K562 (cell line): ENCODE data around the gene TRNAU1AP. TPM values are rescaled to one million over a fixed set of nuclear protein-coding genes. Genes with fewer than 3 reads are reported as not detected.

Source experiments
- ARNT ChIP-seq, 2 experiments: fragments of 450-650 bp; IDR thresholded peaks; 2 replicates each; pipeline ENCODE4 v1.6.1; 2016; ENCODE audit warnings: mild to moderate bottlenecking in 1 of 2
- ATF4 ChIP-seq: fragments of 450-650 bp; formaldehyde crosslinking; IDR thresholded peaks from 2 replicates; pipeline ENCODE4 v1.4.0; 2022; ENCODE audit warnings: mild to moderate bottlenecking, moderate library complexity
- BCLAF1 ChIP-seq, 2 experiments: fragments of 450-650 bp in 1 of 2; IDR thresholded peaks; 2 replicates each; pipeline ENCODE4 v1.6.1; 2011 to 2017; ENCODE audit warnings: low read depth in 2 of 2, antibody characterized with exemption in 1 of 2, borderline replicate concordance in 1 of 2, low read length in 1 of 2, mild to moderate bottlenecking in 1 of 2, mixed read lengths in 1 of 2; ENCODE audit not compliant: control insufficient read depth in 1 of 2
- BMI1 ChIP-seq: fragments of 150-350 bp; IDR thresholded peaks from 2 replicates; pipeline ENCODE4 v1.6.1; 2014; ENCODE audit warnings: low read length
- C11orf30 ChIP-seq: fragments of 450-650 bp; IDR thresholded peaks from 2 replicates; pipeline ENCODE4 v1.6.1; 2016; ENCODE audit warnings: low read depth, mild to moderate bottlenecking
- CEBPB ChIP-seq: fragments of 450-650 bp; IDR thresholded peaks from 2 replicates; pipeline ENCODE4 v1.6.1; 2016; ENCODE audit warnings: missing genetic modification characterization, missing compliant biosample characterization
- CGGBP1 ChIP-seq: fragments of 250-450 bp; sonication (Bioruptor Pico); IDR thresholded peaks from 2 replicates; pipeline ENCODE4 v1.9.0; 2021; ENCODE audit warnings: mild to moderate bottlenecking
- CTCF ChIP-seq, 3 experiments: IDR thresholded peaks in 2 of 3; conservative IDR thresholded peaks in 1 of 3; 2 replicates each; pipeline ENCODE4 v1.5.1; 2011 to 2012; ENCODE audit warnings: low read length in 3 of 3, mild to moderate bottlenecking in 3 of 3, control low read depth in 2 of 3, improper control_type of control experiment in 1 of 3, inconsistent platforms in 1 of 3, low read depth in 1 of 3, mixed read lengths in 1 of 3, moderate library complexity in 1 of 3; ENCODE audit not compliant: insufficient read depth in 2 of 3
- ESRRA ChIP-seq: fragments of 450-650 bp; IDR thresholded peaks from 2 replicates; pipeline ENCODE4 v1.6.1; 2014; ENCODE audit warnings: low read depth, mild to moderate bottlenecking, moderate library complexity, borderline replicate concordance
- IFI16 ChIP-seq: fragments of 250-450 bp; sonication (Bioruptor Pico); IDR thresholded peaks from 2 replicates; pipeline ENCODE4 v2.1.2; 2022; ENCODE audit warnings: mild to moderate bottlenecking, inconsistent platforms
- MTA2 ChIP-seq: fragments of 450-650 bp; IDR thresholded peaks from 2 replicates; pipeline ENCODE4 v1.6.1; 2016; ENCODE audit warnings: low read depth
- PHB2 ChIP-seq: fragments of 450-650 bp; IDR thresholded peaks from 2 replicates; pipeline ENCODE4 v1.6.1; 2017; ENCODE audit warnings: low read depth
- RAD51 ChIP-seq: fragments of 450-650 bp; IDR thresholded peaks from 2 replicates; pipeline ENCODE4 v1.7.1; 2016; ENCODE audit warnings: low read depth, mild to moderate bottlenecking, borderline replicate concordance
- SRSF1 ChIP-seq: fragments of 200-400 bp; formaldehyde crosslinking; IDR thresholded peaks from 2 replicates; pipeline ENCODE4 v1.6.1; 2017; ENCODE audit warnings: mild to moderate bottlenecking, low read depth, low read length, moderate library complexity
- TGIF2 ChIP-seq: sonication (generic); formaldehyde crosslinking; IDR thresholded peaks from 2 replicates; pipeline ENCODE4 v1.8.1; 2022; ENCODE audit warnings: mild to moderate bottlenecking, missing genetic modification reagents, moderate library complexity
- WHSC1 ChIP-seq: IDR thresholded peaks from one replicate; pipeline ENCODE4 v1.6.1; 2012; ENCODE audit warnings: low read length, control low read depth, inconsistent platforms
- ZBTB11 ChIP-seq, 3 experiments: fragments of 200-800 bp in 1 of 3; fragments of 250-450 bp in 1 of 3; fragments of 450-650 bp in 1 of 3; sonication (Bioruptor Pico) in 1 of 3; sonication (Bioruptor generic) in 1 of 3; formaldehyde crosslinking in 1 of 3; IDR thresholded peaks; 2 replicates each; pipeline versions ENCODE4 v1.6.1 to v1.8.0; 2016 to 2022; ENCODE audit warnings: mild to moderate bottlenecking in 2 of 3, missing genetic modification characterization in 2 of 3, missing compliant biosample characterization in 1 of 3, moderate library complexity in 1 of 3
- ZFPM2 ChIP-seq: fragments of 250-450 bp; sonication (Bioruptor Pico); IDR thresholded peaks from 2 replicates; pipeline ENCODE4 v1.5.1; 2022; ENCODE audit warnings: mild to moderate bottlenecking
- ZNF717 ChIP-seq: fragments of 250-450 bp; sonication (Bioruptor Pico); IDR thresholded peaks from 2 replicates; pipeline ENCODE4 v1.5.0; 2021
- polyA plus RNA-seq, 8 experiments: library from polyadenylated mRNA; depleted of rRNA in 4 of 8; stranded (reverse) in 5 of 8; unstranded in 3 of 8; fragments of >200 nt; fragmentation: Nextera tagmentation in 2 of 8; fragmentation: Illumina TruSeq in 1 of 8; extraction: Ambion mirVana in 2 of 8; extraction: Trizol in 1 of 8; gene quantifications; 2 replicates each; pipeline versions ENCODE4 v1.2.1 to v1.2.3, GENCODE V29; 2011 to 2014; ENCODE audit warnings: inconsistent platforms in 1 of 8, missing spikeins in 1 of 8
- total RNA-seq, 7 experiments: library from RNA; depleted of rRNA in 6 of 7; stranded (reverse); fragments of >200 nt in 6 of 7; fragmentation: Illumina TruSeq in 2 of 7; extraction: Trizol in 2 of 7; gene quantifications; 2 replicates each; pipeline versions ENCODE4 v1.2.1 to v1.2.3, GENCODE V29; 2011 to 2021; ENCODE audit warnings: low replicate concordance in 1 of 7

Gene TRNAU1AP
- total and polyA plus RNA-seq, 9 of the 15 experiments (the other 6 are each of a cell fraction or from before 2014, with no cell fraction given): 34.9 to 110 (median 46.3) TPM

GRCh38 chr1:28509705-28510272 lies 43.1 kb upstream of the TRNAU1AP start (continued):
- TF ChIP-seq SRSF1: no peak
- TF ChIP-seq CTCF (IDR thresholded peaks at IDR 0.05 in 2 of 3, conservative IDR thresholded peaks at IDR 0.05 in 1 of 3; ENCODE audit: insufficient read depth in 2 of 3, low read depth in 1 of 3, low read length in 3 of 3): no peak; a peak in 1 of 6 replicates
- TF ChIP-seq PHB2: no peak
- TF ChIP-seq BMI1: no peak
- peak; percentile 85; the same call in 1 of the 2 replicates for TF ChIP-seq ZFPM2
- TF ChIP-seq MTA2: no peak
- peak; percentile 88 for TF ChIP-seq ZNF717 (CRISPR knock-in tag)
- TF ChIP-seq ZBTB11 (CRISPR knock-in tag; IDR thresholded peaks at IDR 0.05): peak in 1 of 3 experiments; percentile 31; a peak in 2 of 6 replicates
- no peak for TF ChIP-seq IFI16 (CRISPR knock-in tag)
- peak in 1 of 2 experiments; percentile 62; a peak in 1 of 4 replicates for TF ChIP-seq ARNT (IDR thresholded peaks at IDR 0.05)
- no peak for TF ChIP-seq CEBPB
- no peak for TF ChIP-seq C11orf30
- no peak for TF ChIP-seq RAD51
- no peak for TF ChIP-seq ATF4 (CRISPR knock-in tag)
- TF ChIP-seq BCLAF1 (IDR thresholded peaks at IDR 0.05; ENCODE audit: borderline replicate concordance in 1 of 2, control insufficient read depth in 1 of 2, low read depth in 2 of 2, low read length in 1 of 2): peak; percentile 89 to 97
- no peak for TF ChIP-seq ESRRA
- peak; percentile 0; the same call in 1 of the 2 replicates for TF ChIP-seq CGGBP1 (CRISPR knock-in tag)
- TF ChIP-seq WHSC1: no peak
- no peak for TF ChIP-seq TGIF2
